Measurements from ENCODE around the gene RING1.

RING1 gene

DNA sequence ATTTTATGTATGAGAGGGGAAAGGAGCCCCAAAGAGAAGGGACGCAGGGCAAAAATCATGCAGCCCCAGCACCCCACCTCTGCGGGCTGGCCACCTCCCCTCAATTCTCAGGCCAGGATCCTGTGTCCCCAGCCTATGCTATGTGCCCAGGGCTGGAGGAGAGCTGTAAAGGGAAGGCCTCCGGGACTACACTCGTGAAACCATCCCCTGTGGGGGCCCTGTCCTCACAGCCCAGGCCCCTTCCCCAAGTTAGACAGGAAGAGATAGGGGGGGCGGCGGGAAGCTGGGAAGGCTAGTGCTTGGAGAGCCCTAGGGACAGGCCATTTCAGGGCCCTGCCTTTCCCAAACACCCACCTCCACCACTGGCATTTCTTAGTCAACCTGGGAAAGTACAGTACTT lies 14.7 kb upstream of the RING1 start:
- no peak for DNase-seq

DNA sequence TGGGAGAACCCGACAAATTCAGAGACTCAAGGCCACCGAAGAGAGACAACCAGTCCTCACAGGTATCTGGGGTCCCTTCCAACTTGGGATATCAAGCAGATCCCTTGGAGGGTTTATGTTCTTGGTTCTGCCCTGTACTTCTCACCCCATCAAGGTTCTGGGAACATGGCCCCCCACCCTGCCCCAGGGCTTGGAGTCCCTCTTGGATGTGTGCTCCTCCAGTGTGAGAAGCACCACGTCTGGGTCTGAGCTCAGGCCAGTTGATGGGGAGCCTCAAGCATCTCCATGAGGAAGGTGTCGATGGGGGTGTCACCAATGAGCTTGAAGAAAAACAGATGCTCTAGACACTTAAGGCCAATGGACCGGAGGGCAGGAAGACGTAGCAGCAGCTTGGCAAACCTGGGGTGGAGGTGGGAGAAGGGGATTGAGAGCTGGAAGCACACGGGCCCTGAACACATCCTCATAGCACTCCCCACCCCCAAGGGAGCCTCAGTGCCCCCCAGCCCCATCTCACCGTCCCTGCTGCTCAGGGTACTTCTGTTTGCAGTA lies 13.8 kb upstream of the RING1 start:
- DNase-seq: no peak

GRCh38 chr6:33195304-33196165 lies 12.8 kb upstream of the RING1 start:
- DNase-seq: no peak

DNA sequence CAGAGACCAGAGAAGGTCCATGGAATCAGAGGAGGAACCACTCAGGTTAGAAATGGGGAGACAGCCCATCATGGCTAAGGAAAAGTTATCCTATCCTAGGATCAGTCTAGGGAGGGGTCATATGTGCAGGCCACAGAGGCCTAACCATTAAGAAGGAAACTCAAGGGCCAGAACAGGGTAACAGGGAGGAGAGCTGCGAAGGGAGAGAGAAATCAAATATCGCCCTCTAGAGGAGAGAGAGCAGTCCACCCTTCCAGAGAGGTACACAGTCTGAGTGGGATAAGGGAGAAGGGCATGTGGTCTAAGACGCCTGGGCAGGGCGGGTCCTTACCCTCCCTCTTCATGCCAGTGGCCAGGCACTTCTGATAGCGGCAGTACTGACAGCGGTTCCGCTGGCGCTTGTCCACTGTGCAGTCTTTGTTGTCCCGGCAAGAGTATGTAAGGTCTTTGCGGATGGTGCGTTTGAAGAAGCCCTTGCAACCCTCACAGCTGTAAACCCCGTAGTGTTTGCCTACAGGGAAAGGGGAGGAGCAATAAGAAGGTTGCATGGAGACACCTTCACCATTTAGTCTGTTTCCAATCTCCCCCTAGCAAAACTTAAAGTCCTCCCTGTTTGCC lies 10.8 kb upstream of the RING1 start:
- DNase-seq: peak; percentile 69

DNA sequence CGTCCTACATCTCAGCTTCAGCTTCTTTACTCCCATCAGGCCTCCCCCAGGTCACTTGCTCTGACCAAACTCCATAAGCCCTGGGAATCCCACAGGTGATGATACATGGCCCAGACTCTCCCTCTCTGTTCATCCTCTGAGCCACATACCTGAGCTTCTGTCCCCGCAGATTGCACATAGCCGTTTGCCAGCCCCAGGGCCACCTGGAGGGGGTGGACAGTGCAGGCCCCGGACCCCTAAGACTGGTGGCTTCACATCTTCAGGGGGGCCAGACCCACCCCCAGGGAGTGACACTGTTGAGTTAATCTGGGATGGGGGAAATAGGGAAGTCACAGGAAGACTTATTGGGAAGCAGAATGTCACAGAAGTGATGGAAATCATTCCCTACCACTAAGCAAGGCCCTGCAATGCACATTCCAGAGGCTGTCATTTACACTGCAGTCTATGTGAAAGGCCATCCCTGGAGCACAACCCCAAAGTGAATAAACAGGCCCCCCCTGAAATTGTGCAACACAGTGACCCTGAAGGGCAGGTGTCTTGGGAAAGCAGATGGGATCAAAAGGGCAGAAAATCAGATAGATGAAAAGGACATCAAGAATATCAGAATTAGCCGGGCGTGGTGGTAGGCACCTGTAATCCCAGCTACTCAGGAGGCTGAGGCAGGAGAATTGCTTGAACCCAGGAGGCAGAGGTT lies 10.0 kb upstream of the RING1 start:
- no peak for DNase-seq

- no peak for DNase-seq
Observed at GRCh38 chr6:33198853-33199436, 9.4 kb upstream of the RING1 start.

GRCh38 chr6:33199687-33200218 lies 8.5 kb upstream of the RING1 start:
- DNase-seq: peak; percentile 75

DNA sequence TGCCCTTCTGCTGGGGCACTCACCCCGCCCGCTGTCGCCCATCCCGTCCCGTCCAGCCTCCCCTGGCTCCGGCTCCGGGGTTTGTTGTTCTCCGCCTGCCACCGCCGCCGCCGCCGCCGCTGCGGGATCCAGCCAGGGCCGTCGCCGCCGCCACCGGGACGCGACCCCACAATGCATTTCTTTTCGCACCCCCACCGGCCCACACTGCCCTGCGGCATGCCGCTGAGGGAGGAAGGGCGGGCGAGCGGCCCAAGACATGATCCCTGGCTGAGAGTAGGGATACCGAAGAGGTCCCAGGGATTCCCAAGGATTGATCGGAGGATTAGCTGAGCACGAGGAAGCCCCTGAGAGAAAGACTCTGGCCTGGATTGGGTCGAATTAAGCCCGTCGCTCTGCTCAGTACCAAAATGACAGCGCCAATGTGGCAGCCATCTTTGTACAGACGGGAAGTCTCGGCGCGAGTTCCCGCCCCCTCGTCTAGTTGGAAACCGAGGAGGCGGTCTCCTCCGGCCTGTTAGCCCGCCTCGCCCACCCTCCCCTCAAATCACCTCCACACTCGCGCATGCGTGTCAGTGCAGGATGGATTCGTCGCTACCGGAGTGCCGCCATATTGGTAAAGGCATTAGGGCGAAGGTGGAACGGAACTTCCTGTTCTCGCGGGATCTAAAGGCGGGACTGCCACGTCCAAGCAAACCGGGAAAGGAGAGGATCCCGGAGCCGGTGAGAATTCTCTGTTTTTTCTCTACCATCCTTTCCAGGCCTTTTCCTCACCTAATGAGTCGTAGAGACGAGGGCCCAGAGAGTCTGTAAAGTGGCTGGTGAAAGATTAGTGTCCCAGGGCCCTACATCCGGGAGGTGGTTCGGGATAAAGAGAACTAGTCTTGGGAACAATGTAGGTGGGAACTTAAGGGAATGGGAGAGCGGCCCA lies 7.8 kb upstream of the RING1 start, which contains the start of the genes RXRB and SLC39A7:
RXRB (minus strand) TSS at position 447 of the 928 bp plus-strand sequence; CDS start at position 258, 189 bp downstream.
SLC39A7 (plus strand) TSS at position 649 of the 928 bp plus-strand sequence. CDS start 379 bp downstream, outside the sequence.
- peak; percentile 99 for DNase-seq

GRCh38 chr6:33201147-33201545 lies 7.2 kb upstream of the RING1 start:
- no peak for DNase-seq

DNA sequence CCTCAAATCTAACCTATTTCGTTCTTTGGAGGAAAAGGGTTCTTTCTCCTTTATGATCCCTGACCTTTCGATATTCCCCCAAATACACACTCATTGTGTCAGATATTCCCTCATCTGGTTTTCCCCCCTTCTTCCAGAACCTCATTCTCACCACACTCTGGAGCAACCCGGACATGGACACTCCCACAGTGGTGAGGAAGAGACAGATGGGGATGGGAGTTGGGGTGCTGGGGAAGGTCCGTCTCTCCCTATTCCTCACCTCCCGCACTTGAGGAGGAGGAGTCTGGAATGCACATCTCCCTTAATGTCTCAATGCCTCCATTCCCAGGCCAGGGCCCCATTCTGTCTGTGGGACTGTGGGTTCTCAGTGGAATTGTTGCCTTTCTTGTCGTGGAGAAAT lies 6.4 kb upstream of the RING1 start:
- DNase-seq: no peak

GRCh38 chr6:33202799-33203198 lies 5.5 kb upstream of the RING1 start:
- DNase-seq: no peak

DNA sequence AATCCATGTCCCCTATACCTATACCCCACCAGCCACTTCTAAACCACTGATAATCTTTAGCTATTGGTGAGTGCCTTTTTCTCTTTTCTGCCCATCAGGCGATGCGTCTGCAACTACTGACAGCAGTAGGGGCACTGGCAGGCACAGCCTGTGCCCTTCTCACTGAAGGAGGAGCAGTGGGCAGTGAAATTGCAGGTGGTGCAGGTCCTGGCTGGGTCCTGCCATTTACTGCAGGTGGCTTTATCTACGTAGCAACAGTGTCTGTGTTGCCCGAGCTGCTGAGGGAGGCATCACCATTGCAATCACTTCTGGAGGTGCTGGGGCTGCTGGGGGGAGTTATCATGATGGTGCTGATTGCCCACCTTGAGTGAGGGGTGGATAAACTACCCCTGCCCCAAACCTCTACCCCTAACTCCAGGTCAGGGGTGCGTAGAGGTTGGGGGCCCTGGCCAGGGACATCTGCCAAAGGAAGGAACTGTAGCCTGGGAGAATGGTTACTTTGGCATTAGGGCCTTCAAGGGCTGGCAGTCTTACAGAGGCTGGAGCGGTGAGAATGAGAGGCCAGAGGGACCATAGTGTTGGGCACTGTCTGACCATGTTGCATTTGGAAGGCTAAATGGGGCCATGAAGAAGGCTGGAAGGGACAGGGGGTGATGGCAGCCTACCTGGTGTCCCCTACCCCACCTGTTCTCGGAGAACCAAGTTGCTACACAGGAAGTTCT lies 4.7 kb upstream of the RING1 start:
- no peak for DNase-seq

DNA sequence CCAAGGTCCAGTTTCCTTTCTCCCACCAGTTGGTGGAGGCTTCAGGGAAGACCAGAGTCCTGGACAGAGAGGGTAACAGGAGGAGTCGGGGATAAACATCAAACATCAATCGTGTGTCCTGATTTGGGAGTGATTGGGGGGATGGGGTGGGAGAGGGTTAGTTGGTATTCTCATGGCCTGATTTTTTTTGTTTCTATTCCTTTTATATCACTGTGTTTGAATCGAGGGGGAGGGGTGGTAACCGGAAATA lies 4.2 kb upstream of the RING1 start:
- no peak for DNase-seq

GRCh38 chr6:33204415-33205190 lies 3.7 kb upstream of the RING1 start, which contains the start of gene HSD17B8:
TSS of gene HSD17B8 (plus strand) at chr6:33204655. CDS start at chr6:33204669, 14 bp downstream.
- peak; percentile 92 for DNase-seq

DNA sequence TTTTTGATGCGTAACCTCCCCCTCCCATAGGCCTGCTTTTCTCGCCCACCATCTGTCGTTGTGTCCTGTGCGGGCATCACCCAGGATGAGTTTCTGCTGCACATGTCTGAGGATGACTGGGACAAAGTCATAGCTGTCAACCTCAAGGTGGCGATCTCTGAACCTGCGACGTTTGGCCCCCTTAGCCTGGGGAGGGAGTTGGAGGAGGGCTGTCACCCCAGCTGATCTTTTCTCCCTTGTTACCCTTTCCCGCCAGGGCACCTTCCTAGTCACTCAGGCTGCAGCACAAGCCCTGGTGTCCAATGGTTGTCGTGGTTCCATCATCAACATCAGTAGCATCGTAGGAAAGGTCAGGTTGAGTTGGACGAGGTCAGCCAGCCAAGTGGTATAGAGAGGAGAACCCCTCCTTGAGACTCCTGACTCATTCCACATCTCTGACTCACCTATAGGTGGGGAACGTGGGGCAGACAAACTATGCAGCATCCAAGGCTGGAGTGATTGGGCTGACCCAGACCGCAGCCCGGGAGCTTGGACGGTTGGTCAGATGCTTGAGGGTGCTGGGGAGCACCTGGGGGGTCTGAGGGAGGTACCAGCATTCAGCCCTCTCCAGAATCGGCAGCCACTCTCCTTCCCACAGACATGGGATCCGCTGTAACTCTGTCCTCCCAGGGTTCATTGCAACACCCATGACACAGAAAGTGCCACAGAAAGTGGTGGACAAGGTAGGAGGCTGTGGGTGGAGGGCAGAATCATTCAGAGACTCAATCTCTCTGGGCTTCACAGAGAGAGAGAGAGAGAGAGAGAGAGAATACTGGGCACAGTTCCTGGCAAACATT lies 2.9 kb upstream of the RING1 start:
- peak; percentile 33 for DNase-seq

GRCh38 chr6:33206027-33206863 lies 2.1 kb upstream of the RING1 start:
- no peak for DNase-seq

- no peak for DNase-seq
Observed at GRCh38 chr6:33206864-33207551, 1.3 kb upstream of the RING1 start.
